ENCODE data around the gene SYNE2.

SYNE2 gene

GRCh38 chr14:63875311-63875710, 22.5 kb downstream of the SYNE2 start:
- DNase-seq, result no peak

GRCh38 chr14:63877550-63877939, 24.7 kb downstream of the SYNE2 start:
- DNase-seq, result no peak

DNA sequence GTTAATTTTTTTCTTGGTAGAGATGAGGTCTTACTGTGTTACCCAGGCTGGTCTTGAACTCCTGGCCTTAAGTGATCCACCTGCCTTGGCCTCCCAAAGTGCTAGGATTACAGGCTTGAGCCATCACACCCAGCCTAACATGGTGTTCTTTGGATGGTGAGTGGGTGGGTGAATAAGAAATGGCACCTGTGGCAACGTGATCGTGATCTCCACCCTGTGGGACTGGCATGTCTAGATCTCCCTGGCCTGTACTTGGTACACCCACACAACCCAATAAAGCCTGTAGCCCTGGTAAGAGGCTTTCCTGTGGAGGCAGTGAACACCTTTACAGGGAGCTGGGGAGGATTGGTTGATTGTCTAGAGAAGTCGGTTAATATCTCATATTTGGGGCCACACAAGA, 25.2 kb downstream of the SYNE2 start:
- no peak for DNase-seq

DNA sequence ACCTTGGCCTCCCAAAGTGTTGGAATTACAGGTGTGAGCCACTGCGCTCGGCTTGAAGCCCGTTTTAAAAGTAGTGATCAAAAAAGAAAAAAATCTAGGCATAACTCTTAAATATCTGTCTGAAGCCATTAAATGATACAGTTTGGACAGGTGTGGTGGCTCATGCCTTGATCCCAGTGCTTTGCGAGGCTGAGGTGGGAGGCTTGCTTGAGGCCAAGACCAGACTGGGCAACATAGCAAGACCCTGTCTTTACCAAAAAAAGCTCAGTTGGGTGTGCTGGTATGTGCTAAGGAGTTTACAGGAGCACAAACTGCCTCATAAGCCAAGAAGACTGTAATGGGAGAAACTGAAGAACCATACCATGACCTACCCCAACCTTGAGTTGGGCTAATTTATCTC, 26.0 kb downstream of the SYNE2 start:
- DNase-seq, result no peak

GRCh38 chr14:63881926-63882325, 29.1 kb downstream of the SYNE2 start:
- no peak for DNase-seq

DNA sequence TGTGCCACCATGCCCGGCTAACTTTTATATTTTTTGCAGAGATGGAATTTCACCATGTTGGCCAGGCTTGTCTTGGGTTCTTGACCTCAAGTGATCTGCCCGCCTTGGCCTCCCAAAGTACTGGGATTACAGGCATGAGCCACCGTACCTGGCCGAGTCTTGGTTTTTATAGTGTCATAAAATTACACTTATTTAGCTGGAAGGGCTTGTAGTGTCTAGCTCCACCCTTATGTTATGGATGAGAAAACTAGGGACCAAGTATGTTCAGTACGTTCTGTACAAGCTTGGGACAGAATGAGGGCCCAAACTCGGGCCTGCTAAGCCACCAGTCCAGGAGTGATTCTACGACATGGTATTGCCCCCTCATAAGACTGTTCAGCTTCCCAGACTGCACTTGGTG, 35.1 kb downstream of the SYNE2 start:
- DNase-seq, result no peak

DNA sequence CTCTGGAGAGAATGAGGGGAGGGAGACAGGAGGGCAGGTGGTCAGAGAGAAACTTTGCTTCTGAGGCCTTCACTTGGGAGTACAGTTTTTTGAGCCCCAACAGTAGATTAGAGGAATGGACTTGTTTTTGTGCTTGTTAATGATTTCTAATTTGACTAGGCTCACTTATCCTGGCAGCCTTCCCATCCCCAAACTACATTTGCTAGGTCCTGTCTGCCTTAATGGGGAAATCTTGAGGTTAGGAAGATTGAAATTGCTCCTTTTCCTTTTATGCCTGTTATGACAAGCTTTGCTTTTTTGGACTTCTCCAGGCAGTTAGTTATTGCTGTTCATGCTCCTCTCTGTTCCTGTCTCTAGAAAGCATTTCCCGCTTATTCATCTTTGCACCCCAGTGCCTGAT, 37.7 kb downstream of the SYNE2 start:
- no peak for DNase-seq

- DNase-seq, result no peak
These were observed 38.6 kb downstream of the SYNE2 start for GRCh38 chr14:63891148-63891975.

DNA sequence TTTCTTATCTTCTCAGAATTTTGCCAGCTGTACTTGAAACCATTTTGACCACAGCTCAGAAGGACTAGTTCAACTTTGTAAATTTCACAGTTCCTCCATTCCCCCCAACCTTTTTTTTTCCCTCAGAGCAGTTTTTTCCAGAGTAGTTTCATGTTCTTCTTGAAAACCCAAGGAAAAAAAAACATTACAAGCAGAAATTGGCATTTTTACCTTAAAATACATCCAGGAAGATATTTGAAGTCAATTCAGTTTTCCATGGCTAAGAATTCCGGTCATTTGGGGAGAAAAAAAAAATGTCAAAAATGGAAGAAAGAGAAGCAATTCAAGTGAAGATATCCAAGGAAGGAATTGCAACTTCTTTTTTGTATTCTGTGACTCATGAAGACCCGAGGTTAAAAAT, 39.5 kb downstream of the SYNE2 start:
- no peak for DNase-seq

DNA sequence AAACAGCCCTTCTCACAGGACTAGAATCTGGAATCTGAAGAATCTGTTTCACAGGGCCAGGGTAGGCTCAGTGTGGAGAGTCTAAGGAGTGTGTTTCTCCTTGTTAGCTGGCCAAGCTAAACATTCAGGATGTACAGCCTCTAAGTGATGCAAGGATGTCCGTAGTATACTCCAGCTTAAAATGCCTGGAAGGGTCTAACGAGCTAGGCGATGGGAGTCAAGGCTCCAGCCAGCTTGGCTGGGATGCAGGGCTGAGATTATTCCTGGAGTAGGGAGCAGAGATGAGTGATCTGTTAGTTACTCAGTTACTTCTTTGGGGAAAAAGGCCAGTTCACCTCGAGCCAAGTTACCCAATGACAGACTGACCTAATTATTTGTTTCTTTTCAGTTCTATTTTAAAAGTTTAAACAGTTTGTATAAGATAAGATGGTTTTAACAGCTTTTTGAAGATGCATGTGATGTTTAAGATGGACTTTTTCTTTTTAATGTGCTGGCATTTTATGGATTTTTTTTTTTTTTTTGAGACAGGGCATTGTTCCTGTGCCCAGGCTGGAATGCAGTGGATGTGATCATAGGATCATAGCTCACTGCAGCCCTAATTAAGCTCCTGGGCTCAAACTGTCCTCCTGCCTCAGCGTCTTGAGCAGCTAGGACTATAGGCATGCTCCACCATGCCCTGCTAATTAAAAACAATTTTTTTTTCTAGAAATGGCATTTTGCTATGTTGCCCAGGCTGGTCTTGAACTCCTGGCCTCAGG, 41.1 kb downstream of the SYNE2 start:
- no peak for DNase-seq

- no peak for DNase-seq
These were observed 42.7 kb downstream of the SYNE2 start for GRCh38 chr14:63895510-63895909.

- DNase-seq, result no peak
These were observed 43.5 kb downstream of the SYNE2 start for GRCh38 chr14:63896278-63896720.

DNA sequence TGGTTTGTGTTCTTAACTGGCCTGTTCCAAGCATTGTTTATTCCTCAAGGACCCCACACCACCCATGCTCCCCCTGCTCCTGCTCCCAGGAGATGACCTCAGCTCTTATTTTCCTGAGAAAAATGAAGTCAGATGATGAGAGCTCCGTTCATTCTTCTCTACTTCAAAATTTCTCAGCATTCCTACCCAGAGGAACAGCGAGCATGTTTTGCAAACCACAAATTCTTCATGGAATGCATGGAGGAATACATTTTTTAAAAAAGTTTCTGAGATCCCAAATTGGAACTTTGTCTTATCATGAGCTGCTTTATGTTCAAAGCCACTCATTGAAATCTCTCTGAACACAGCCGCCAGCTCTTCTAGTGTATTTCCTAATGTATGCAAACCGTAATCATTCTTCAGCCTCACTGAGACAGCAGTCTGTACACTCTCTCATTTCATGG, 44.9 kb downstream of the SYNE2 start:
- no peak for DNase-seq

DNA sequence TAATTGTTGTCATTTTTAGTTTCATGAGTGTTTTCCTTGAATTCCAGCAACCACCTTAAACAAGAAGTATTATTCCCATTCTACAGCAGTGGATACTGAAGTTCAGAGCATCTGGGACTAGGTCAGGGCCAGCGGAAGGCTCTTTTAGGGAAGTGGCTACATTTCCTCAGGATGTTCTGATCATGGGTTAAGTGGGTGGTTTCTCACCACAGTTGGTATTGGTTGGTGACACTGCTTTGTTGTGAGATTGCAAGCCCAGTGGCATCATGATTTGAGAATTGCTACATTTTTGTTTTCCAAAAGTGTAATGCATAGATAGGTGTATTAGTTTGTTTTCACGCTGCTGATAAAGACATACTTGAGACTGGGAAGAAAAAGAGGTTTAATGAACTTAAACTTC, 47.1 kb downstream of the SYNE2 start:
- DNase-seq, result no peak

DNA sequence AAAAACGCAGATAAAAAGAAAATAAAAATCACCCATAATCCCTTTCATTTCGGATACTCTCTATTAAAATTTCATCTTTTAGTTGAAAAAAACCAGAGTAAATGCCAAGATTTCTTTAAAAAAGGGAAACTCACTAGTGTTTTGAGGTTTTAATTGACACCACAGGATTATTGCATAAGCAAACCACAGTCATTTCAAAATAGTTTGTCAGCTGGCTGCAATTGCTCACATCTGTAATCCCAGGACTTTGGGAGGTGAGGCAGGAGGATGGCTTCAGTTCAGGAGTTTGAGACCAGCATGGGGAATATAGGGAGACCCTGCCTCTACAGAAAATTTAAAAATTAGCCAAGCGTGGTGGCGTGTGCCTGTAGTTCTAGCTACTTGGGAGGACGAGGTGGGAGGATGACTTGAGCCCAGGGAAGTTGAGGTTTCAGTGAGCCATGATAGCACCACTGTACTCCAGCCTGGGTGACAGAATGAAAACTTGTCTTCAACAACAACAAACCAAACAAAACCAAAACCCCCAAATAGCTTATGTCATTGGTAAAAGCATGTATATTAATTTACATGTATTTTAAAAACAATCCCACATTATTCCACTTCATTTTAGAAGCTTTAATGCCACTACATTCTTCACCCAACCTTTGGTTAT, 48.8 kb downstream of the SYNE2 start:
- DNase-seq, result no peak

DNA sequence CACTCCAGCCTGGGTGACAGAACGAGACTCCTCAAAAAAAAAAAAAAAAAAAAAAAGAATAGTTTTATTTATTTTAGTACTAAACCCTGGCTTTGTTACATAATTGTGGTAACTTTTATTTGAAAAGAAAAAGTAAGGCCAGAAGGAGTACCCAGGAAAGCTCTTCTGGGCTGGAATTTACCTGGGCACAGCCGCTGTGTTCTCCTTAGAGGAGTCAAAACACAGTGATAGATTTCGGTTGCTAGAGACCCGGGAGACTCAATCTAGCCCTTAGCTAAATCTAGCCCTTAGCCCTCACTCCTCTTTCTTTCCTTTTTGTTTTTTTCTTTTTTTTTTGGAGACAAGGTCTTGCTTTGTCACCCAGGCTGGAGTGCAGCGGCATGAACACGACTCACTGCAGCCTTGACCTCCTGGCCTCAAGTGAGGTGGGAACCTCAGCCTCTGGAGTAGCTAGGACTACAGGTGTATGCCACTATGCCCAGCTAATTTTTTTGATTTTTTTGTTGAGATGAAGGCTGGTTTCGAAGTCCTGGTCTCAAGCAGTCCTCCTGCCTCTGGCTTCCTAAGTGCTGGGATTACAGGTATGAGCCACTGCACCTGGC, 49.7 kb downstream of the SYNE2 start:
- no peak for DNase-seq

DNA sequence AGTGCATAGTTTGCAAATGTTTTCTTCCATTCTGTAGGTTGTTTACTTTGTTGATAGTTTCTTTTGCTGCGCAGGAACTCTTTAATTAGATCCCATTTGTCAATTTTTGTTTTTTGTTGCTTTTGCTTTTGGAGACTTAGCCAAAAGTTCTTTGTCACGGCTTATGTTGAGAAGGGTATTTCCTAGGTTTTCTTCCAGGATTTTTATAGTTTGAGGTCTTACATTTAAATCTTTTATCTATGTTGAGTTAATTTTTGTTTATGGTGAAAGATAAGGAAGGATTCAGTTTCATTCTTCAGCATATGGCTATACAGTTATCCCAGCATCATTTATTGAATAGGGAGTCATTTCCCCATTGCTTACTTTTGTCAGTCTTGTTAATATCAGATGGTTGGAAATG, 51.9 kb downstream of the SYNE2 start:
- DNase-seq, result no peak

GRCh38 chr14:63905370-63905769, 52.6 kb downstream of the SYNE2 start:
- DNase-seq, result no peak

DNA sequence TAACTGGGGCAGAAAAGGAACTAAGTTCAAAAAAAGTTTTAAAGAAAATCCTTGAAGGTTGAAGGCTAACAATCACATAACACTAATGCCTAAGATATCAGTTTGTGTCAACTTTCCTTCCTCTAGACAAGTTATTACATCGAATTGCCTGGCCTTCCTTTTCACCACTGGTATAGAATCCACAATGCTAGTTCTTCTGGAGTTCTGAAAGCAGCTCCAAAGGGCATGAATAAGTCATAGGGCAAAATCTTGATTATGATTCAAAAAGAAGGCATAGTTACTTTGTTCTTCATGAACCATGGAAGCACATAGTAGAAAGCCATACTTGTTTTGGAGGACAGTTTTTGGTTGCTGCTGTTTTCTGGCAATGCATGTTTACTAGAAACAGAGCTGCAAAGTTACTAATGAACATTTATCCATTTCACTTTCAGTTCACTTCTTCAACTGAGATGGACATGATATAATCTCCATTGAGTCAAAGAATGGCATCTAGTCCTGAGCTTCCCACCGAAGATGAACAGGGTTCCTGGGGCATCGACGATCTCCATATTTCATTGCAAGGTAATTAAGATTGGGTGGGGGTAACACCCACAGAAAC, 56.0 kb downstream of the SYNE2 start:
- no peak for DNase-seq

DNA sequence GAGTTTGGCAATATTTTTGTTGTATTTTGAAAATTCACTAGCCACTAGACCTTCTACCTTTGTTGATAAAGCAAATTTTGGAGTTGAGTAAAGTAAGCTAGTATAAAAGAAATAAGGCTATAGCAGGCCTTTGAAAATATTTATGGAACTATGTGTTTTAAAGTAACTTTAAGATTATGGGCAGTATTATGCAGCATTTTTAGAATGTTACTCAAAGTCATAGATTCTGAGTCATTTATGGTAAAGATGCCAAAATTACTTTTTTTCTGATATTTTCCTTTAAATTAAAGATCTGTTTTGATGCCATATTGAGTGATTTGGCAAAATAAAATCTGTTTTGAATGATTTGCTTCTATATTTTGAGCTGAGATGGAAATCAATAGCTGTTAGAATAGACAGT, 57.2 kb downstream of the SYNE2 start:
- no peak for DNase-seq

GRCh38 chr14:63910583-63911363, 58.0 kb downstream of the SYNE2 start:
- no peak for DNase-seq

- DNase-seq, result no peak
These were observed 58.6 kb downstream of the SYNE2 start for GRCh38 chr14:63911404-63911803.
